Measurements from ENCODE around the gene DIPK2B. TPM values are rescaled to one million over a fixed set of nuclear protein-coding genes. Genes with fewer than 3 reads are reported as not detected.

The DIPK2B gene
- total RNA-seq, 1 donor from 2014 or later: not detected

- Mint-ChIP-seq H3K27ac (no peak overlapping the region), H3K36me3 (no peaks in the 10 kb centered on the region), H3K4me1 (ENCODE audit: unreplicated experiment) (no peaks in the 10 kb centered on the region), H3K9me3 (no peaks in the 10 kb centered on the region), H3K4me3 (no peak overlapping the region), H3K27me3 (no peaks in the 10 kb centered on the region)
- DNase-seq (ENCODE audit: extremely low spot score, unreplicated experiment): no peak
- no peak for TF ChIP-seq CTCF (conservative IDR thresholded peaks at IDR 0.05)
These were observed 28.7 kb upstream of the DIPK2B start for GRCh38 chrX:45229348-45229747.

- no peak for DNase-seq (ENCODE audit: extremely low spot score, unreplicated experiment)
- Mint-ChIP-seq H3K36me3 (no peaks in the 10 kb centered on the region), H3K27me3 (no peaks in the 10 kb centered on the region), H3K27ac (no peak overlapping the region), H3K4me1 (ENCODE audit: unreplicated experiment) (no peaks in the 10 kb centered on the region), H3K4me3 (no peak overlapping the region), H3K9me3 (no peaks in the 10 kb centered on the region)
- no peak for TF ChIP-seq CTCF (conservative IDR thresholded peaks at IDR 0.05)
These were observed 27.4 kb upstream of the DIPK2B start for GRCh38 chrX:45228126-45228525.

GRCh38 chrX:45208121-45208856 is 7.6 kb upstream of the DIPK2B start:
- TF ChIP-seq CTCF (conservative IDR thresholded peaks at IDR 0.05): no peak

GRCh38 chrX:45202171-45202570 is 1.5 kb upstream of the DIPK2B start:
- no peak for TF ChIP-seq CTCF (conservative IDR thresholded peaks at IDR 0.05)
- DNase-seq (ENCODE audit: extremely low spot score, unreplicated experiment): no peak
- Mint-ChIP-seq H3K4me3 (no peak overlapping the region), H3K36me3 (peaks cover 3% of the 10 kb centered on the region), H3K9me3 (peaks cover 14% of the 10 kb centered on the region), H3K27ac (no peak overlapping the region), H3K4me1 (ENCODE audit: unreplicated experiment) (no peaks in the 10 kb centered on the region), H3K27me3 (peaks cover 5% of the 10 kb centered on the region)

More at GRCh38 chrX:45208121-45208856, 7.6 kb upstream of the DIPK2B start:
- no peak for DNase-seq (ENCODE audit: extremely low spot score, unreplicated experiment)
- peaks cover 3% of the 10 kb centered on the region for H3K36me3 Mint-ChIP-seq
- H3K4me1 Mint-ChIP-seq (ENCODE audit: unreplicated experiment): no peaks in the 10 kb centered on the region
- no peak overlapping the region for H3K27ac Mint-ChIP-seq
- H3K27me3 Mint-ChIP-seq: no peaks in the 10 kb centered on the region
- peaks cover 27% of the 10 kb centered on the region for H3K9me3 Mint-ChIP-seq
- no peak overlapping the region for H3K4me3 Mint-ChIP-seq

- H3K9me3 Mint-ChIP-seq: no peaks in the 10 kb centered on the region
- H3K36me3 Mint-ChIP-seq: no peaks in the 10 kb centered on the region
- H3K27ac Mint-ChIP-seq: no peak overlapping the region
- peaks cover 5% of the 10 kb centered on the region for H3K27me3 Mint-ChIP-seq
- no peak for TF ChIP-seq CTCF (conservative IDR thresholded peaks at IDR 0.05)
- H3K4me1 Mint-ChIP-seq (ENCODE audit: unreplicated experiment): no peaks in the 10 kb centered on the region
- DNase-seq (ENCODE audit: extremely low spot score, unreplicated experiment): no peak
- no peak overlapping the region for H3K4me3 Mint-ChIP-seq
These were observed 2.0 kb downstream of the DIPK2B start for GRCh38 chrX:45198706-45199105.
